GM12878 (cell line): ENCODE measurements around the gene PRKCE.

Source experiments
- EED ChIP-seq: sonication (generic); IDR thresholded peaks from 2 replicates; pipeline ENCODE4 v1.6.1; 2016; ENCODE audit warnings: antibody characterized with exemption, low read depth
- POLR2AphosphoS5 ChIP-seq: IDR thresholded peaks from 2 replicates; pipeline ENCODE4 v1.6.1; 2011; ENCODE audit warnings: mild to moderate bottlenecking, low read length, inconsistent platforms
- TBL1XR1 ChIP-seq: IDR thresholded peaks from 2 replicates; pipeline ENCODE4 v1.6.1; 2012; ENCODE audit warnings: low read depth, low read length, improper control_type of control experiment
- ZNF274 ChIP-seq: IDR thresholded peaks from one replicate; pipeline ENCODE4 v1.8.0; 2011; ENCODE audit not compliant: insufficient read length, insufficient read depth
- TF ChIP-seq, protein P1 (sequence below): IDR thresholded peaks from 2 replicates; pipeline ENCODE4 v1.6.1; 2012; ENCODE audit warnings: mild to moderate bottlenecking, low read depth, low read length
- TF ChIP-seq, protein P2 (sequence below): IDR thresholded peaks from 2 replicates; pipeline ENCODE4 v1.6.1; 2012; ENCODE audit warnings: low read depth, low read length, improper control_type of control experiment
- TF ChIP-seq, protein P3 (sequence below): fragments of 450-650 bp; IDR thresholded peaks from 2 replicates; pipeline ENCODE4 v1.6.1; 2017; ENCODE audit warnings: mild to moderate bottlenecking, moderate library complexity
- TF ChIP-seq, protein P4 (sequence below): fragments of 450-650 bp; IDR thresholded peaks from 2 replicates; pipeline ENCODE4 v1.6.1; 2016; ENCODE audit warnings: mild to moderate bottlenecking, moderate library complexity, borderline replicate concordance
- TF ChIP-seq, protein P5 (sequence below): IDR thresholded peaks from 2 replicates; pipeline ENCODE4 v1.6.1; 2011; ENCODE audit warnings: mild to moderate bottlenecking, low read depth, low read length, moderate library complexity; ENCODE audit not compliant: insufficient replicate concordance
- TF ChIP-seq, protein P6 (sequence below), 3 experiments: IDR thresholded peaks in 2 of 3; conservative IDR thresholded peaks in 1 of 3; 2 replicates each; pipeline ENCODE4 v1.5.1; 2011; ENCODE audit warnings: low read depth in 3 of 3, low read length in 3 of 3, mild to moderate bottlenecking in 3 of 3, control low read depth in 2 of 3, moderate library complexity in 2 of 3, inconsistent platforms in 1 of 3, mixed read lengths in 1 of 3; ENCODE audit not compliant: control insufficient read depth in 2 of 3, insufficient read depth in 1 of 3; ENCODE audit errors: extremely low read depth in 1 of 3

DNA sequence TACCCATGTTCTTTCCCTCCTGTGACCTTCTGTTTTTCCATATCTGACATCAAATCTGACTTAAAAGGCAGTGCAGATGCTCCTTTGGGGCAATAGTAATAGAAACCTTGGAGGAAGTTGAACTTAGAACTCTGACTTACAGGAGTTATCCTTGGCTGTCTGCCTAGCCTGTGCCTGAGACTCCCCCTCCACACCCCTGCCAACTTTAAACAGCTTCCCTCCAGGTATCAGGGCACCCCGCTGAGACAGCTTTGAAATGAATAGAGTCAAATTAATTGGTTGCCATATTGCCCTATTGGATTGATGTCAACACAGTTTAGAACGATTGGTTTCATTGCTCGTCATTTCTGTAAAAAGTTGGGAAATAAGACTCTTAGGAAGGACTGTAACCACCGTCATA is 322.0 kb downstream of the PRKCE start:
- TF ChIP-seq, protein P1, sequence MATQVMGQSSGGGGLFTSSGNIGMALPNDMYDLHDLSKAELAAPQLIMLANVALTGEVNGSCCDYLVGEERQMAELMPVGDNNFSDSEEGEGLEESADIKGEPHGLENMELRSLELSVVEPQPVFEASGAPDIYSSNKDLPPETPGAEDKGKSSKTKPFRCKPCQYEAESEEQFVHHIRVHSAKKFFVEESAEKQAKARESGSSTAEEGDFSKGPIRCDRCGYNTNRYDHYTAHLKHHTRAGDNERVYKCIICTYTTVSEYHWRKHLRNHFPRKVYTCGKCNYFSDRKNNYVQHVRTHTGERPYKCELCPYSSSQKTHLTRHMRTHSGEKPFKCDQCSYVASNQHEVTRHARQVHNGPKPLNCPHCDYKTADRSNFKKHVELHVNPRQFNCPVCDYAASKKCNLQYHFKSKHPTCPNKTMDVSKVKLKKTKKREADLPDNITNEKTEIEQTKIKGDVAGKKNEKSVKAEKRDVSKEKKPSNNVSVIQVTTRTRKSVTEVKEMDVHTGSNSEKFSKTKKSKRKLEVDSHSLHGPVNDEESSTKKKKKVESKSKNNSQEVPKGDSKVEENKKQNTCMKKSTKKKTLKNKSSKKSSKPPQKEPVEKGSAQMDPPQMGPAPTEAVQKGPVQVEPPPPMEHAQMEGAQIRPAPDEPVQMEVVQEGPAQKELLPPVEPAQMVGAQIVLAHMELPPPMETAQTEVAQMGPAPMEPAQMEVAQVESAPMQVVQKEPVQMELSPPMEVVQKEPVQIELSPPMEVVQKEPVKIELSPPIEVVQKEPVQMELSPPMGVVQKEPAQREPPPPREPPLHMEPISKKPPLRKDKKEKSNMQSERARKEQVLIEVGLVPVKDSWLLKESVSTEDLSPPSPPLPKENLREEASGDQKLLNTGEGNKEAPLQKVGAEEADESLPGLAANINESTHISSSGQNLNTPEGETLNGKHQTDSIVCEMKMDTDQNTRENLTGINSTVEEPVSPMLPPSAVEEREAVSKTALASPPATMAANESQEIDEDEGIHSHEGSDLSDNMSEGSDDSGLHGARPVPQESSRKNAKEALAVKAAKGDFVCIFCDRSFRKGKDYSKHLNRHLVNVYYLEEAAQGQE: no peak
- TF ChIP-seq TBL1XR1 (no peak), POLR2AphosphoS5 (no peak), ZNF274 (no peak), EED (no peak)
- TF ChIP-seq, protein P2, sequence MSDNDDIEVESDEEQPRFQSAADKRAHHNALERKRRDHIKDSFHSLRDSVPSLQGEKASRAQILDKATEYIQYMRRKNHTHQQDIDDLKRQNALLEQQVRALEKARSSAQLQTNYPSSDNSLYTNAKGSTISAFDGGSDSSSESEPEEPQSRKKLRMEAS: no peak
- TF ChIP-seq, protein P3, sequence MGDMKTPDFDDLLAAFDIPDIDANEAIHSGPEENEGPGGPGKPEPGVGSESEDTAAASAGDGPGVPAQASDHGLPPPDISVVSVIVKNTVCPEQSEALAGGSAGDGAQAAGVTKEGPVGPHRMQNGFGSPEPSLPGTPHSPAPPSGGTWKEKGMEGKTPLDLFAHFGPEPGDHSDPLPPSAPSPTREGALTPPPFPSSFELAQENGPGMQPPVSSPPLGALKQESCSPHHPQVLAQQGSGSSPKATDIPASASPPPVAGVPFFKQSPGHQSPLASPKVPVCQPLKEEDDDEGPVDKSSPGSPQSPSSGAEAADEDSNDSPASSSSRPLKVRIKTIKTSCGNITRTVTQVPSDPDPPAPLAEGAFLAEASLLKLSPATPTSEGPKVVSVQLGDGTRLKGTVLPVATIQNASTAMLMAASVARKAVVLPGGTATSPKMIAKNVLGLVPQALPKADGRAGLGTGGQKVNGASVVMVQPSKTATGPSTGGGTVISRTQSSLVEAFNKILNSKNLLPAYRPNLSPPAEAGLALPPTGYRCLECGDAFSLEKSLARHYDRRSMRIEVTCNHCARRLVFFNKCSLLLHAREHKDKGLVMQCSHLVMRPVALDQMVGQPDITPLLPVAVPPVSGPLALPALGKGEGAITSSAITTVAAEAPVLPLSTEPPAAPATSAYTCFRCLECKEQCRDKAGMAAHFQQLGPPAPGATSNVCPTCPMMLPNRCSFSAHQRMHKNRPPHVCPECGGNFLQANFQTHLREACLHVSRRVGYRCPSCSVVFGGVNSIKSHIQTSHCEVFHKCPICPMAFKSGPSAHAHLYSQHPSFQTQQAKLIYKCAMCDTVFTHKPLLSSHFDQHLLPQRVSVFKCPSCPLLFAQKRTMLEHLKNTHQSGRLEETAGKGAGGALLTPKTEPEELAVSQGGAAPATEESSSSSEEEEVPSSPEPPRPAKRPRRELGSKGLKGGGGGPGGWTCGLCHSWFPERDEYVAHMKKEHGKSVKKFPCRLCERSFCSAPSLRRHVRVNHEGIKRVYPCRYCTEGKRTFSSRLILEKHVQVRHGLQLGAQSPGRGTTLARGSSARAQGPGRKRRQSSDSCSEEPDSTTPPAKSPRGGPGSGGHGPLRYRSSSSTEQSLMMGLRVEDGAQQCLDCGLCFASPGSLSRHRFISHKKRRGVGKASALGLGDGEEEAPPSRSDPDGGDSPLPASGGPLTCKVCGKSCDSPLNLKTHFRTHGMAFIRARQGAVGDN: no peak
- TF ChIP-seq, protein P4, sequence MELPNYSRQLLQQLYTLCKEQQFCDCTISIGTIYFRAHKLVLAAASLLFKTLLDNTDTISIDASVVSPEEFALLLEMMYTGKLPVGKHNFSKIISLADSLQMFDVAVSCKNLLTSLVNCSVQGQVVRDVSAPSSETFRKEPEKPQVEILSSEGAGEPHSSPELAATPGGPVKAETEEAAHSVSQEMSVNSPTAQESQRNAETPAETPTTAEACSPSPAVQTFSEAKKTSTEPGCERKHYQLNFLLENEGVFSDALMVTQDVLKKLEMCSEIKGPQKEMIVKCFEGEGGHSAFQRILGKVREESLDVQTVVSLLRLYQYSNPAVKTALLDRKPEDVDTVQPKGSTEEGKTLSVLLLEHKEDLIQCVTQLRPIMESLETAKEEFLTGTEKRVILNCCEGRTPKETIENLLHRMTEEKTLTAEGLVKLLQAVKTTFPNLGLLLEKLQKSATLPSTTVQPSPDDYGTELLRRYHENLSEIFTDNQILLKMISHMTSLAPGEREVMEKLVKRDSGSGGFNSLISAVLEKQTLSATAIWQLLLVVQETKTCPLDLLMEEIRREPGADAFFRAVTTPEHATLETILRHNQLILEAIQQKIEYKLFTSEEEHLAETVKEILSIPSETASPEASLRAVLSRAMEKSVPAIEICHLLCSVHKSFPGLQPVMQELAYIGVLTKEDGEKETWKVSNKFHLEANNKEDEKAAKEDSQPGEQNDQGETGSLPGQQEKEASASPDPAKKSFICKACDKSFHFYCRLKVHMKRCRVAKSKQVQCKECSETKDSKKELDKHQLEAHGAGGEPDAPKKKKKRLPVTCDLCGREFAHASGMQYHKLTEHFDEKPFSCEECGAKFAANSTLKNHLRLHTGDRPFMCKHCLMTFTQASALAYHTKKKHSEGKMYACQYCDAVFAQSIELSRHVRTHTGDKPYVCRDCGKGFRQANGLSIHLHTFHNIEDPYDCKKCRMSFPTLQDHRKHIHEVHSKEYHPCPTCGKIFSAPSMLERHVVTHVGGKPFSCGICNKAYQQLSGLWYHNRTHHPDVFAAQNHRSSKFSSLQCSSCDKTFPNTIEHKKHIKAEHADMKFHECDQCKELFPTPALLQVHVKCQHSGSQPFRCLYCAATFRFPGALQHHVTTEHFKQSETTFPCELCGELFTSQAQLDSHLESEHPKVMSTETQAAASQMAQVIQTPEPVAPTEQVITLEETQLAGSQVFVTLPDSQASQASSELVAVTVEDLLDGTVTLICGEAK: no peak
- TF ChIP-seq, protein P5, sequence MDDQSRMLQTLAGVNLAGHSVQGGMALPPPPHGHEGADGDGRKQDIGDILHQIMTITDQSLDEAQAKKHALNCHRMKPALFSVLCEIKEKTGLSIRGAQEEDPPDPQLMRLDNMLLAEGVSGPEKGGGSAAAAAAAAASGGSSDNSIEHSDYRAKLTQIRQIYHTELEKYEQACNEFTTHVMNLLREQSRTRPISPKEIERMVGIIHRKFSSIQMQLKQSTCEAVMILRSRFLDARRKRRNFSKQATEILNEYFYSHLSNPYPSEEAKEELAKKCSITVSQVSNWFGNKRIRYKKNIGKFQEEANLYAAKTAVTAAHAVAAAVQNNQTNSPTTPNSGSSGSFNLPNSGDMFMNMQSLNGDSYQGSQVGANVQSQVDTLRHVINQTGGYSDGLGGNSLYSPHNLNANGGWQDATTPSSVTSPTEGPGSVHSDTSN: no peak
- TF ChIP-seq, protein P6, sequence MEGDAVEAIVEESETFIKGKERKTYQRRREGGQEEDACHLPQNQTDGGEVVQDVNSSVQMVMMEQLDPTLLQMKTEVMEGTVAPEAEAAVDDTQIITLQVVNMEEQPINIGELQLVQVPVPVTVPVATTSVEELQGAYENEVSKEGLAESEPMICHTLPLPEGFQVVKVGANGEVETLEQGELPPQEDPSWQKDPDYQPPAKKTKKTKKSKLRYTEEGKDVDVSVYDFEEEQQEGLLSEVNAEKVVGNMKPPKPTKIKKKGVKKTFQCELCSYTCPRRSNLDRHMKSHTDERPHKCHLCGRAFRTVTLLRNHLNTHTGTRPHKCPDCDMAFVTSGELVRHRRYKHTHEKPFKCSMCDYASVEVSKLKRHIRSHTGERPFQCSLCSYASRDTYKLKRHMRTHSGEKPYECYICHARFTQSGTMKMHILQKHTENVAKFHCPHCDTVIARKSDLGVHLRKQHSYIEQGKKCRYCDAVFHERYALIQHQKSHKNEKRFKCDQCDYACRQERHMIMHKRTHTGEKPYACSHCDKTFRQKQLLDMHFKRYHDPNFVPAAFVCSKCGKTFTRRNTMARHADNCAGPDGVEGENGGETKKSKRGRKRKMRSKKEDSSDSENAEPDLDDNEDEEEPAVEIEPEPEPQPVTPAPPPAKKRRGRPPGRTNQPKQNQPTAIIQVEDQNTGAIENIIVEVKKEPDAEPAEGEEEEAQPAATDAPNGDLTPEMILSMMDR (IDR thresholded peaks at IDR 0.05 in 2 of 3, conservative IDR thresholded peaks at IDR 0.05 in 1 of 3; ENCODE audit: control insufficient read depth in 2 of 3, extremely low read depth in 1 of 3, insufficient read depth in 1 of 3, low read depth in 3 of 3, low read length in 3 of 3): no peak
